Ecto neural progenitor cell (in vitro differentiated cells): ENCODE data around the gene SLC10A7.

Experiments
- DNase-seq: peaks from one replicate; pipeline ENCODE4 v3.0.0-alpha.2; 2018; ENCODE audit warnings: low spot score

SLC10A7 gene

DNA sequence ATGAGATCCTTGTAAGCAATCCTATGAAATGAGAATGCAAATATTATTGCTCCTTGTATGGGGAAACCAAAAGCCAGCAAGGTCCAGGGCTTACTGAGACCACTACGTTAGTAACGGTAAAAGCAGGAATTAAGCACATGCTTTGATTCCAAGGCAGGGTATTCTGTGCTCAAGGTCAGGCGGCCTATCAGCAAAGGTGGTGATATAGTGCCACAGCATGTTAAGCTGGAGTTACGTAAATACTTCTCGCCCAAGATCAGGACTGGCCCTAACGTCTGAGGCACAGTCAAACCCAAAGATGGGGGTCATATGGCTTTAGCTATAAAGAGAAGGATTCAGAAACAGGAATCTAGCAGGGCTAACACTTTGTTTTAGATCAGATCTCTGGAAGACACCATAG lies 27.6 kb downstream of the SLC10A7 start:
- DNase-seq: no peak

DNA sequence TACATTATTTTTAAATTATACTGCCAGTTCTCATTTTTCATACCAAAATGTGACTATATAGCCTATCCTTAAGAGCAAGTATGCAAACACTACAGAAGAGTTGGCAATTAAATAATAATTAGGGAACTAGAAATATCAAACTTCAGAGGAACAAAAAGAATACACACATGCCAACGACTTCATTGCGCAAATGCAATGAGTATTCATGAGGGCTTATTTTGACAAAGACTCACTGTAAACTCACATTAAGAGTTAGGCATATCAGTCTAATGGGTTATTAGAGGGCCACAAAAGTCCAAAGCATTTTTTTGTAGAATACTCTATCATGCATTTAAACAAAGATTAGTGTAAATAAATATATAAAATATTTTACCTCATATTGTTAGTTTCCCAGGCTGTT lies 31.6 kb downstream of the SLC10A7 start:
- DNase-seq: no peak

DNA sequence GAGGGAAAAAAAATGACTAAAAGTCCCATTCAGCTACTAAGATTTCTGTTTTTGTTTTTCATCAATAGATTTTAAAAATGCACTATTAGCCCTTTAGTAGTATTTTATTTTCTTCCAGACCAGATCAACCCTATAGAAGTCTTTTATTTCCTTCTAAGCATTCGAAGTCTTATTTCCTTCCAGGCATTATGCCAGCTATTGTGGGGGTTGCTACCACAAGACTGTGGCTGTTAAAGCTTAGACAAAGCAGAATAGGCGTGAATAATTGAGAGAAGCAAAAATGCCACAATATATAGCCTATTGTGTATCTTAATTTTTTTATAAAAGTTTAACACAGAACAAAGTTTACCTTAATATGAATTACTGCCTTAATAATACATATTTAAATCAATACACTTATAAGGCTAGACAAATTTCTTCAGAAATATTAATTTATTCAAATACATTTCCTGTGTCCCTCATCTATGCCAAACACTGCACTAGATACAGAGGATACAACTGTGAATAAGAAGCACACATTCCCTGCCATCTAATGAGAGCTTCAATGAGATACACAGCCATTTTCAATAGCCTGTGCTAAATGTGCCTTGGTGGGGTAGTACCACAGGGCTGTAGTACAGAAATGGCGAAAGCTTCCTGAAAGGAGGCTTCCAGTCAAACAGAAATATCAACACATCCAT lies 33.1 kb downstream of the SLC10A7 start:
- DNase-seq: no peak

GRCh38 chr4:146486565-146486964 lies 35.2 kb downstream of the SLC10A7 start:
- DNase-seq: no peak

GRCh38 chr4:146485968-146486367 lies 35.8 kb downstream of the SLC10A7 start:
- DNase-seq: no peak

DNA sequence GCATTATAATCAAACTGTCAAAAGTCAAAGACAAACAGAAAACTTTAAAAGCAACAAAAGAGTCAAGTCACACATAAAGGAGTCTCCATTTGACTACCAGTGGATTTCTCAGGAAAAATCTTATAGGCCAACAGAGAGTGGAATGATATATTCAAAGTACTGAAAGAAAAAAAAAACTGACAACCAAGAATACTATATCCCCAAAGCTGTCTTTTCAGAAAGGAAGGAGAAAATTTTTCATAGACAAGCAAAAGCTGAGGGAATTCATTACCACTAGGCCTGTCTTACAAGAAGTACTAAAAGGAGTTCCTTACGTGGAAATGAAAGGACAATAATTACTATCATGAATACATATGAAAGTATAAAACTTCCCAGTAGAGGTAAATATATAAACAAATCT lies 39.0 kb downstream of the SLC10A7 start:
- no peak for DNase-seq

DNA sequence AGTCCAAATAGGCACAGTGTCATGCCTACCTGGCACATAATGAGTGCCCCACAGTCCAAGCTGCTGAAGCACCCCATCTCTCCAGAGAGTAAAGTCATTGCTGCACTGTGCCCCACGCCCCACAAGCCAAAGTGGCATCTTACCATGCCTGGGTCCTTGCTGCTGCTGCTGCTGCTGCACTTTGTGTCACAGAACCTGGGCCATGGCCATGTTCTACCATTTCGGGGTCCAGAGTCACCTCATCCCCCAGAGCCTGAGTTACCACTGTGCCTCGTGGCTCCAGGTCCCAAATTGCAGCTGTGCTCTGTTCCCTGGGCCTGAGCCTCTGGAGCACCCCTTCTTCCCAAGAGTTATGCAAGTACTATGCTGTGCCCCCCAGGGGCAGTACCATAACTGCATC lies 40.5 kb downstream of the SLC10A7 start:
- DNase-seq: no peak

GRCh38 chr4:146478009-146478408 lies 43.7 kb downstream of the SLC10A7 start:
- DNase-seq: no peak

- DNase-seq: no peak
Measured at GRCh38 chr4:146477054-146477453, 44.7 kb downstream of the SLC10A7 start.

GRCh38 chr4:146472404-146472803 lies 49.3 kb downstream of the SLC10A7 start:
- no peak for DNase-seq

GRCh38 chr4:146470604-146471003 lies 51.1 kb downstream of the SLC10A7 start:
- no peak for DNase-seq

GRCh38 chr4:146469022-146469421 lies 52.7 kb downstream of the SLC10A7 start:
- no peak for DNase-seq

DNA sequence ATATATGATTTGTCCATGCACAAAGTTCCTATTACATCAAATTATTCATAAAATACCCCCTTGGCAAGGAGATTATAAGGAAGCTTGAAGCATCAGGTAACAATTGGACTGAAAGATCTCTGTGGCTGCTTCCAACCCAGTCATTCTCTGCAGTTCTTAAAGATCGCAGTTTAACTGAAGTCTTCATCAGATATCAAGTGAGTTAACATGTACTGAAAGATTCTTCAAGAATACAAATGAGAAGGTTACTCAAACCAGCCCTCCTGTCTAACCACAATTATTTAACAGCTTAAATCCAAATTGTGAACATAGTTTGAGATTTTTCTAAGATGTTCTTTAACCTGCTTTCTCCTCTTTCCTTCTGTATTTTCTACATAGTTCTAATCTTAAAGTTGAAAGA lies 56.1 kb downstream of the SLC10A7 start:
- no peak for DNase-seq

GRCh38 chr4:146462251-146462650 lies 59.5 kb downstream of the SLC10A7 start:
- DNase-seq: no peak

- DNase-seq: no peak
Measured at GRCh38 chr4:146458594-146458993, 63.1 kb downstream of the SLC10A7 start.

DNA sequence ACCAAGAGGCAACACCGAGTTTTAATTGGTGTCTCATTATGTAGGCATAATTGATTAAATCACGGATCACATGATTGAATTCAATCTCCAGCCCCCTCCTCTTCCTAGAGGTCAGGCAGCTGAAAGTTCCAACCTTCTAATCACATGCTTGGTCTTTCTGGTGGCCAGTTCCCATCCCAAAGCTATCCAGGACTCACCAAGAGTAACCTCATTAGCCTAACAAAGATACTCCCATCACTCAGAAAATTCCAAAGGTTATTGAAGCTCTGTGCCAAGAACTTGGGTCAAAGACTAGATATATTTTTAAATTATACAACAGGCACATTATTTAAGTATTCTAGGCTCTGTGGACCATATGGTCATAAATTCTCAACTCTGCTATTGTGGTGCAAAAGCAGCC lies 65.1 kb downstream of the SLC10A7 start:
- DNase-seq: no peak

DNA sequence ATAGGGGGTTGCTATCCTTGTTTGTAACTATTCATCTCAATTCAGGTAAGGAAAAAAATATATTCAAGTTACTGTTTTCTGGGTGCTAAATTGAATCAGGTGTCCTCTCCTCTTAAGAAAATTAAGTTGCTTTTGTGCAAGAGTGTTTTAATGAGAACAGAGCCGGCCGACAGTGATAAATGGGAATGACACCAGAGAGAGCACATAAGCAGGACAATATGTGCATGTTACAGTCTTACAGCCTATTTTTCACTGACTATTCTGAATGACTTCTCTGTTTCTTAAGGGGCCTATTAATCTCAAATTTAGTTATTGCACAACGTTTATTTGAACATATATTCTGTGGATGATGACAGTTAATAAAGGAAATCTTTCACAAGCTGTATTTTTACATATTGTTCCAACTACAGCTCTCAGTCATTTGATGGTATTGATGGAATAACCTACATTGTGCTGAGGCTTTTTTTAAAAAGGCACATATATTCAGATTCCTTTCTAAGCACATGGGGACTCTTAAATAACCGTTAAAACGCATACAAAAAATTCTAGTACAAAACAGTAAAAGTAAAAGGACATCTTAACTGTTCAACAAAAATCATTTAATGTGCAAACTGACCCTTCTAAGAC lies 68.4 kb downstream of the SLC10A7 start:
- no peak for DNase-seq

DNA sequence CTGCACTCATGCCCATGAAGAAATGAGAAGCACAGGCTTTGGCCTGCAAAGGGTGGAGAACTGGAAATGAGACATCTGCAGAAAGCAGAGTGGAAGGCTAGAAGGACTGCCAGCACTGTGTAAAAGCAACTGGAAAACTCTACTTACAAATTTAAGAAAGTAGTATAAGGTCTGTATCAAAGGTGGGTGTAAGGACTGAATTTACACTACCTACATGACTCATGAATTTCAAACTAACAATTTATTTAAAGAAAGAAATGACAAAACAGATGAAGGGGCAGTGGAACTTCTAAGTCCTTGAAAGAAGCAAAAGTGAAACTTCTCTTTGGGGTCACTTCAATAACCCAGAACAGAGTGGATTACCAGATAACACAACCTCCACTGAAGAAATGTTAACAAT lies 71.2 kb downstream of the SLC10A7 start:
- no peak for DNase-seq

GRCh38 chr4:146446555-146446954 lies 75.2 kb downstream of the SLC10A7 start:
- no peak for DNase-seq

DNA sequence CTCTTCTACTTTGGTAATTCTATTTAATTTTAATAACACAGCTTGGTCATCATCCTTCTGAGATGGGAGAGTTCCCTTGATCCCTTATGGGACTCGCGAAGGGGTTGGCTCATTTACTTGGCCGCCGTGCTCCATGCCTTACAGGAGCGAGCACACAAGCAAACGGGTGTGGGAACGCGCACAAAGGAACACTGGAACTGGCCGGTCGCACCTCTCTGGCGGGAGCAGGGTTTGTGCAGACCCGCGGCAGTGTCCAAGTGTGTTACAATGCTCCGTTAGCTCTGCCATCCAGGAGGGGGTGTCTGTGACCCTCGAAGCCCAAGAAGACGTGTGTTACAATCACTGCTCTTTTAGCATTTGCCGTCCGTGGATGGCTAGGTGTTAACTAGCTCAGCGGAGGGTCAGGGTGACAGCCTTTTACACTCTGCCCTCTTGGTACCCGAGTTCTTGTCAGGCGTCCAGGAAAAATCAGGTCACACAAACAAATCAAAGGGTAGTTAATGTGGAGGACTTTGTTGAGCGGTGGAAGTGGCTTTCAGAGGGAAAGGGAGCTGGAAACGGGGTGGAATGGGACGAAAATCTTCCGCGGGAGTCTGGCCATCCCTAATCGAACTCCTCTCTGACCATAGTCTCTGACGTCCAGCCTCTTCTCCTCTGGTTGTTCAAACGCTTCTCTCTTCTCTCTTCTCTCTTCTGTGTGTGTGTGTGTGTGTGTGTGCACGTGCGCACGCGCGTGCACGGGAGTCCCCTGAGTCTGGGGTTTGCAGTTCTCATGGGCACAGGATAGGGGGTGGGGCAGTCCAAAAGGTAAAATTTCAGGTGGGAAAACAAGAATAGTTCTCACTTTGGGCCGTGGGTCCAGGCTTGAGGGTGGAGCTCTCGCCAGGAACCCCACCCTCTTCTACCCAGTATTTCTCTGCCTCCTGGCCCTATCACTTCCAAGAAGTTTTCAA lies 76.3 kb downstream of the SLC10A7 start:
- no peak for DNase-seq

DNA sequence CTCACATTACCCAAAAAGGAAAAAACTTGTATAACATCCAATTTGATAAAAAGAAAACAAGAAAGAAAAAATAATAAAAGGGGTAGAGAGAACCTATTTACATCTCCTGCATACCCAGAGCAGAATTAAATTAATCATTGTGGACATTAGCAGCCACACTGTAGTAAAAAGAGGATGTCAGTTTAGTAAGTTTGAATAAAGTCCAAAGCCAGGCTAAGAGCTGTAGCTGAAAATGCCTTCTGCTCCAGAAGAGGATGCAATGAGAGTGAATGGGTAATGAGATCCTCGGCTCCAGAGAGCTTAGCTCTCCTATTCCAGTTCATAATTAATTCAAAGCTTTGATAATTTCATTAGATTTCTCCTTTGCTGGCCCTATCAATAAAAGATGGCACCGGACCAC lies 78.2 kb downstream of the SLC10A7 start:
- no peak for DNase-seq

DNA sequence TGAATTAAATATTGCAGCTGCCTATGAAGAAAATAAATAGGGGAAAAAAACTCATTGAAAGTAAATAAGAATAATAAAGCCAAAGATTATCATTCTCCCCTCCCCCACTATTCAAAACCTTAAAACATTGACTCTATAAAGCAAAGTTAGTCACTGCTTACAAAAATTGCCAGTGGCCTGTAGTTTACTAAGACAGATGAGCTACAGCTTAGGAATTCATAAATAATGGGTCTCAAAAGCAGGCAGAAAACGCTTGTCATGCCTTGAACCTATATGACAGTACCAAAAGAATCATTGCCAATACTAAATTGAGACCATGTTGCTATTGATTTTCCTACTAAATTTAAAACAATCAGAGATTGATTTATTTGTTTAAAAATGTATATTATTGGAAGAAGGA lies 78.9 kb downstream of the SLC10A7 start:
- DNase-seq: no peak

- no peak for DNase-seq
Measured at GRCh38 chr4:146439999-146440398, 81.7 kb downstream of the SLC10A7 start.
